SH-SY5Y (cell line): Measurements from ENCODE around the gene ATP6AP2.

Experiments
- GATA2 ChIP-seq: IDR thresholded peaks from 2 replicates; pipeline ENCODE4 v1.6.1; 2011; ENCODE audit warnings: mild to moderate bottlenecking, low read depth, low read length
- GATA3 ChIP-seq: IDR thresholded peaks from 2 replicates; pipeline ENCODE4 v1.6.1; 2011; ENCODE audit warnings: low read depth, mild to moderate bottlenecking, low read length, moderate library complexity

- TF ChIP-seq GATA2 (no peak), GATA3 (no peak)
Observed at GRCh38 chrX:40531056-40531826, 49.5 kb upstream of the ATP6AP2 start.
